Mesothelial cell of epicardium (in vitro differentiated cells): ENCODE measurements around the gene CHPF2. TPM values are rescaled to one million over a fixed set of nuclear protein-coding genes. Genes with fewer than 3 reads are reported as not detected.

Experiments used
- DNase-seq, 2 experiments: peaks; one replicate each; pipeline ENCODE4 v3.0.0; 2021; ENCODE audit warnings: low spot score in 2 of 2; ENCODE audit not compliant: unreplicated experiment in 2 of 2
- H3K27ac Mint-ChIP-seq: 2 replicates; pipeline ENCODE4 v1.8.0; 2021; ENCODE audit warnings: mixed read lengths
- H3K27me3 Mint-ChIP-seq: 2 replicates; pipeline ENCODE4 v1.8.0; 2021; ENCODE audit warnings: low read depth, mixed read lengths
- H3K36me3 Mint-ChIP-seq: 2 replicates; pipeline ENCODE4 v1.8.0; 2021; ENCODE audit warnings: mixed read lengths
- H3K4me1 Mint-ChIP-seq: 2 replicates; pipeline ENCODE4 v1.8.0; 2021; ENCODE audit warnings: mixed read lengths
- H3K4me3 Mint-ChIP-seq: 2 replicates; pipeline ENCODE4 v1.8.0; 2021; ENCODE audit warnings: mild to moderate bottlenecking, moderate library complexity, mixed read lengths
- H3K9me3 Mint-ChIP-seq: 2 replicates; pipeline ENCODE4 v1.8.0; 2021; ENCODE audit warnings: mixed read lengths
- total RNA-seq: library from RNA; stranded (reverse); gene quantifications from 3 replicates; pipeline ENCODE4 v1.2.1, GENCODE V29; 2021
- TF ChIP-seq, protein P1 (sequence below): fragments of 200-600 bp; sonication (generic); IDR thresholded peaks from one replicate; pipeline ENCODE4 v1.5.0; 2021; ENCODE audit warnings: antibody characterized with exemption; ENCODE audit not compliant: unreplicated experiment

The CHPF2 gene
- total RNA-seq, 1 donor from 2014 or later: 56.2 TPM

DNA sequence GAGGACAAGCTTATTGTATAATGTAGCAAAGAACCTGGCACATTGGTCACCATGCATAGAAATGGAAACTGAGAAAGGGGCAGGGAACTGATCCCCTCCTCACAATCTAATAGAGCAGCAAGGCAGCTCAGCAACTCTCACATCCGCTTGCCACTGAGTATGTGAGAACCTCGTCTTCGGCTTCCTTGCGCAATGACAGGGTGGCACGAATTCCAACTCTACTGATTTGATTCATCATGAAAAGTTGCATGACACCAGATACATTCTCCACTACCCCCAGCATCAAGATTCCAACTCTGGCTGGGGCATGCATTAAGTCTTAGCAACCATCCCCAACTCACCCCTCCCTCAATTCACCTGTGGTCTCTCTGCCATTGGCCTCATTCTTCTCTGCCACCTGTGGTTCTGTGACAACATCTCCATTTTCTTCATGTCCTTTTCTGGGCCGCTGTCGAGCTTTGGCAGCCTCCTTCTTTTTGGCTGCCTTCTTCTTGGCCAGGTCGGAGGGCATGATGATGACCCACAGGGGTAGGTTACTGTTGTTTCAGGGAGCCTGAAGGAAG is 6.3 kb upstream of the CHPF2 start:
- Mint-ChIP-seq H3K36me3 (peaks cover 26% of the 10 kb centered on the region), H3K27ac (peak overlapping the region; percentile 99), H3K9me3 (no peaks in the 10 kb centered on the region), H3K27me3 (no peaks in the 10 kb centered on the region), H3K4me1 (peaks cover 32% of the 10 kb centered on the region), H3K4me3 (peak overlapping the region; percentile 98)
- TF ChIP-seq, protein P1, sequence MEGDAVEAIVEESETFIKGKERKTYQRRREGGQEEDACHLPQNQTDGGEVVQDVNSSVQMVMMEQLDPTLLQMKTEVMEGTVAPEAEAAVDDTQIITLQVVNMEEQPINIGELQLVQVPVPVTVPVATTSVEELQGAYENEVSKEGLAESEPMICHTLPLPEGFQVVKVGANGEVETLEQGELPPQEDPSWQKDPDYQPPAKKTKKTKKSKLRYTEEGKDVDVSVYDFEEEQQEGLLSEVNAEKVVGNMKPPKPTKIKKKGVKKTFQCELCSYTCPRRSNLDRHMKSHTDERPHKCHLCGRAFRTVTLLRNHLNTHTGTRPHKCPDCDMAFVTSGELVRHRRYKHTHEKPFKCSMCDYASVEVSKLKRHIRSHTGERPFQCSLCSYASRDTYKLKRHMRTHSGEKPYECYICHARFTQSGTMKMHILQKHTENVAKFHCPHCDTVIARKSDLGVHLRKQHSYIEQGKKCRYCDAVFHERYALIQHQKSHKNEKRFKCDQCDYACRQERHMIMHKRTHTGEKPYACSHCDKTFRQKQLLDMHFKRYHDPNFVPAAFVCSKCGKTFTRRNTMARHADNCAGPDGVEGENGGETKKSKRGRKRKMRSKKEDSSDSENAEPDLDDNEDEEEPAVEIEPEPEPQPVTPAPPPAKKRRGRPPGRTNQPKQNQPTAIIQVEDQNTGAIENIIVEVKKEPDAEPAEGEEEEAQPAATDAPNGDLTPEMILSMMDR: no peak
- DNase-seq: no peak

DNA sequence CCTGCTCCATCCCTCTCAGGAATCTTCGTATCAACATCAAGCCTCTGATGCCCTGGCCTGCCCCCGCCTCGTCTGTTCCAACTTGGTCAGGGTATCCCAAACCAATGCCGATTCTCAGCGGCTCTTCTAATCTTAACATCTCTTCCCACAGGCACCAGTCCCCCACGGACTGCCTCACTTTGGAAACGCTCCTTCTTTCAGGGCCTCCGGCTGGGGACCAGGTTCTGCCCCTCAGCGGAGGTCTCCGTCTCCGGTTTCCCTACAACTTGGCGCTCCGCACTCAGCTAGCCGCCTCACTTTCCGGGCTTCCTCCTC is 5.8 kb upstream of the CHPF2 start:
- Mint-ChIP-seq H3K4me3 (peak overlapping the region; percentile 98), H3K9me3 (no peaks in the 10 kb centered on the region), H3K27ac (peak overlapping the region; percentile 99), H3K27me3 (no peaks in the 10 kb centered on the region), H3K4me1 (peaks cover 35% of the 10 kb centered on the region), H3K36me3 (peaks cover 25% of the 10 kb centered on the region)
- no peak for DNase-seq
- TF ChIP-seq, protein P1: no peak

DNA sequence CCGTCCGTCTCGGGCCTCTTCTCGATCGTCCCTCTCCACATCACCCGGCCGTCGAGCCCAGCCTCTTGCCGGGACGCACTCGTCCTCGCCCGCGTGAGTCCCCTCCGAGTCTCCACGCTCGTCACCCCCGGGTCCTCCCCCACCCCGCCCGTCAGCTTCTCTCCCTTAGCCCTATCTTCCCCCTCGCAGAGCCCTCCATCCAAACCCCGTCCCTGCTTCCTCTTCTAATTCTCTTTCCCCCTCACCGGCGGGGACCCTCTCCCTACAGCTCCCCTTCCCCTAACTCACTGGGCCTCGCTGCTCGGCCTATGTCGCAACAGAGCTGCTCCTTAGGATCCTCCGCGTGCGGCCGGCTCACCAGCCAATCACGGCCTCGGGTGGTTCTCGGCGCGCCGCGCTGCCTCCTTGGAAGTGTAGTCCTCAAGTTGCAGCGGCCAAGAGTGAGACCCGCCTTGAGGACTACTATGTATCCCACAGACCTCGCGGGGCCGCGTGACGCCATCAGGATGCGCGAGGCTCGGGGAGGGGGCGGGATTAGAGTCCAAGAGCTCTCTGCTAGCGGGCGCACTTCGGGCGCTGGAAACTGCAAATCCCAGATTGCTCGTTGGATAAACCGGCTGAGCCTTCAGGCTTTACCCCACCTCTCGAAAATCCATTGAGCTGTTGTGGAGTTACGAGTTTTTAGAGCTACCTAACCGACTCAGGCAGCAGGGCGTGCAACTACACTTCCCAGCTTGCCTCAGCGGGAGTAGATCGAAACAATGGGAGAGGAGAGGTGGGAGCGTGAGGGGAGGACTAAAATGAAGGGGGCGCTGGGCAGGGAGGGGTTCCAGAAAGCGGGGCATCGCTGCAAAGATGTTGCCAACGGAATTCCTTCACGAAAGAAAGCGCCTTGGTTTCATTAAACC is 5.2 kb upstream of the CHPF2 start, which contains the start of gene ABCF2:
Gene ABCF2 (minus strand): TSS at position 331 of the 908 bp plus-strand sequence. CDS start 747 bp downstream, outside the sequence.
- TF ChIP-seq, protein P1: no peak
- H3K27ac Mint-ChIP-seq: peak within 1 kb of the TSS; percentile 99
- peak; percentile 96 to 99 for DNase-seq
- peaks cover 22% of the 10 kb centered on the region for H3K36me3 Mint-ChIP-seq
- H3K27me3 Mint-ChIP-seq: no peaks in the 10 kb centered on the region
- H3K4me1 Mint-ChIP-seq: peaks cover 41% of the 10 kb centered on the region
- no peaks in the 10 kb centered on the region for H3K9me3 Mint-ChIP-seq
- peak within 1 kb of the TSS; percentile 98 for H3K4me3 Mint-ChIP-seq

DNA sequence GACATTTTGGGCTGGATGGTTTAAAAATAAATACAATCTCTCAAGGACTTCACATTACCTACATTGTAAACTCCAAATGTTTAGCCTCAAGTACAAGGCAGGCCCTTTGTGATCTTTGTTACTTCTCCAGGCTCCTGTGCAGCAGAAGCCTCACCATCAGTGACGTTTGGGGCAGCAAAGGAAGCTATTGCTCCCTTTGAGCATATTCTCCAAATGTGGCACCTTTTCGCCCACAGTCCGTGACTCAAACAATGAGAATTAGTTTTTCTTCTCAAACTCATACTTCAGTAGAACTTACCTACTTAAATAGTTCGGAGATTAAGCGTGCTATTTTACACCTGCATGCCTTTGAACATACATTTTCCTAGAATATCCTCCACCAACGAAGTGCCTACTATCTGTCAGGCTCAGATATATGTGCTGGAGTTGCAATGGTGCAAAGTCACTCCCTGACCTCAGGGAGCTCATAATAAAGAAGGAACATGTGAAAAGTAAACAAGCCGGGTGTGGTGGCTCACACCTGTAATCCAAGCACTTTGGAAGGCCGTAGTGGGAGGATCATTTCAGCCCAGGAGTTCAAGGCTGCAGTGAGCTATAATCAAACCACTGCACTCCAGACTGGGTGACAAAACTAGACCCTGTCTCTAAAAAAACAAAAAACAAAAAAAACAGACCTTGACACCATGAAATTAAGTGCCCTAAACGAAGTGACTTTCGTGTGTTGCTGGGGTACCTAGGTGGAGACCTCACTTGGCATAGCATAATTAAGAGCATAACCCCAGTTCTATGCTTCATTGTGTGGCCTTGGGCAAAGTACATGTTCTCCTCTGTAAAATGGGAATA is 4.0 kb upstream of the CHPF2 start:
- Mint-ChIP-seq H3K27ac (peak overlapping the region; percentile 99), H3K4me1 (peaks cover 46% of the 10 kb centered on the region), H3K9me3 (no peaks in the 10 kb centered on the region), H3K4me3 (peak overlapping the region; percentile 98), H3K27me3 (no peaks in the 10 kb centered on the region), H3K36me3 (peaks cover 15% of the 10 kb centered on the region)
- DNase-seq: no peak
- TF ChIP-seq, protein P1: no peak

DNA sequence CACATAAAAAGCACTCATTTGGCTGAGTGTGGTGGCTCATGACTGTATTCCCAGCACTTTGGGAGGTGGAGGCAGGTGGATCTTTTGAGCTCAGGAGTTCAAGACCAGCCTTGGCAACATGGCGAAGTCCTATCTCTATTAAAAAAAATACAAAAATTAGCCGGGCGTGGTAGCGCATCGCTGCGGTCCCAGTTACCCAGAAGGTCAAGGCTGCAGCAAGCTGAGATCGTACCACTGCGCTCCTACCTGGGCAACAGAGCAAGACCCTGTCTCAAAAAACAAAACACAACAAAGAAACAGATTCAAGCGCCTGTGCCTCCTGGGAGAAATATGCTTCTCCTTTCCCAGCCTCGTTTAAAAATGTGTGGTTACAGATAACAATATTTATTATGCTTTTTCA is 3.0 kb upstream of the CHPF2 start:
- H3K4me3 Mint-ChIP-seq: no peak overlapping the region
- H3K27me3 Mint-ChIP-seq: no peaks in the 10 kb centered on the region
- peaks cover 9% of the 10 kb centered on the region for H3K36me3 Mint-ChIP-seq
- no peaks in the 10 kb centered on the region for H3K9me3 Mint-ChIP-seq
- peaks cover 54% of the 10 kb centered on the region for H3K4me1 Mint-ChIP-seq
- H3K27ac Mint-ChIP-seq: no peak overlapping the region
- TF ChIP-seq, protein P1: no peak
- no peak for DNase-seq
